ENCODE results near the gene EXOC7. TPM values are rescaled to one million over a fixed set of nuclear protein-coding genes. Genes with fewer than 3 reads are reported as not detected.

EXOC7 gene
- 52.2 to 67.3 TPM (median 65.2 TPM) in 5 replicates for total RNA-seq (2022; extraction: Qiagen RNA extraction; ENCODE audit: low read depth)

GRCh38 chr17:76103274-76104139 is at the start of gene EXOC7:
Gene EXOC7 (minus strand): TSS chr17:76103787. CDS start chr17:76103692, 95 bp downstream.

GRCh38 chr17:76141212-76142038 is 37.8 kb upstream of the EXOC7 start, which contains the start of gene FOXJ1:
Gene FOXJ1 (minus strand): TSS chr17:76141245. CDS start chr17:76140395, 850 bp downstream.

GRCh38 chr17:76078860-76079534 is 24.6 kb downstream of the EXOC7 start, which contains the start of gene ZACN:
Gene ZACN (plus strand): TSS chr17:76079182. CDS start chr17:76079265, 83 bp downstream.

GRCh38 chr17:76074390-76075363 is 28.9 kb downstream of the EXOC7 start, which contains the start of gene GALR2:
Gene GALR2 (plus strand): TSS chr17:76074781. CDS start chr17:76074884, 103 bp downstream.

GRCh38 chr17:76072148-76072858 is 31.3 kb downstream of the EXOC7 start, which contains the start of gene SRP68:
Gene SRP68 (minus strand): TSS chr17:76072517. CDS start chr17:76072491, 26 bp downstream.

Other genes starting within 250 kb of the EXOC7 start
- 88.0 to 99.5 TPM (median 93.9 TPM) in 5 replicates for gene WBP2, start 248.5 kb downstream of the EXOC7 start, total RNA-seq (2022; extraction: Qiagen RNA extraction; ENCODE audit: low read depth)
- 108 to 201 TPM (median 148 TPM) in 5 replicates for gene TRIM47, start 225.2 kb downstream of the EXOC7 start, total RNA-seq (2022; extraction: Qiagen RNA extraction; ENCODE audit: low read depth)
- 29.4 to 42.9 TPM (median 34.9 TPM) in 5 replicates for gene TRIM65, start 206.8 kb downstream of the EXOC7 start, total RNA-seq (2022; extraction: Qiagen RNA extraction; ENCODE audit: low read depth)
- 95.6 to 147 TPM (median 115 TPM) in 5 replicates for gene MRPL38, start 198.9 kb downstream of the EXOC7 start, total RNA-seq (2022; extraction: Qiagen RNA extraction; ENCODE audit: low read depth)
- 5.4 to 9.8 TPM (median 7.7 TPM) in 5 replicates for gene FBF1, start 162.7 kb downstream of the EXOC7 start, total RNA-seq (2022; extraction: Qiagen RNA extraction; ENCODE audit: low read depth)
- gene ACOX1, start 124.6 kb downstream of the EXOC7 start, total RNA-seq (2022; extraction: Qiagen RNA extraction; ENCODE audit: low read depth): 14.9 to 20.3 TPM (median 16.5 TPM) in 5 replicates
- gene TEN1, start 124.5 kb downstream of the EXOC7 start, total RNA-seq (2022; extraction: Qiagen RNA extraction; ENCODE audit: low read depth): 20.8 to 26.6 TPM (median 24.1 TPM) in 5 replicates
- gene CDK3, start 102.9 kb downstream of the EXOC7 start, total RNA-seq (2022; extraction: Qiagen RNA extraction; ENCODE audit: low read depth): 3.7 to 5.7 TPM (median 4.5 TPM) in 5 replicates
- gene EVPL, start 76.5 kb downstream of the EXOC7 start, total RNA-seq (2022; extraction: Qiagen RNA extraction; ENCODE audit: low read depth): 11.3 to 17.7 TPM (median 16.7 TPM) in 5 replicates
- 80.0 to 91.6 TPM (median 81.8 TPM) in 5 replicates for gene SRP68, start 31.3 kb downstream of the EXOC7 start, total RNA-seq (2022; extraction: Qiagen RNA extraction; ENCODE audit: low read depth)
- gene GALR2, start 29.0 kb downstream of the EXOC7 start, total RNA-seq (2022; extraction: Qiagen RNA extraction; ENCODE audit: low read depth): 0.87 to 1.8 TPM (median 1.4 TPM) in 5 replicates
- gene ZACN, start 24.6 kb downstream of the EXOC7 start, total RNA-seq (2022; extraction: Qiagen RNA extraction; ENCODE audit: low read depth): 0.07 to 0.51 TPM (median 0.27 TPM) in 5 replicates
- 0.19 to 0.42 TPM (median 0.37 TPM) in 5 replicates for gene FOXJ1, start 37.5 kb upstream of the EXOC7 start, total RNA-seq (2022; extraction: Qiagen RNA extraction; ENCODE audit: low read depth)
- 4.5 to 8.0 TPM (median 6.0 TPM) in 5 replicates for gene RNF157, start 136.7 kb upstream of the EXOC7 start, total RNA-seq (2022; extraction: Qiagen RNA extraction; ENCODE audit: low read depth)
- 49.9 to 93.6 TPM (median 74.1 TPM) in 5 replicates for gene UBALD2, start 161.6 kb upstream of the EXOC7 start, total RNA-seq (2022; extraction: Qiagen RNA extraction; ENCODE audit: low read depth)
- 0.56 to 1.9 TPM (median 0.67 TPM) in 5 replicates for gene QRICH2, start 204.5 kb upstream of the EXOC7 start, total RNA-seq (2022; extraction: Qiagen RNA extraction; ENCODE audit: low read depth)

Data from A549 treated with RU486 at 1 μM for 4 hours (cell line).